Measurements from ENCODE around the gene PTPRE.
A peak's percentile ranks its signal among the peaks of the same experiment; 100 is the strongest.

DNA sequence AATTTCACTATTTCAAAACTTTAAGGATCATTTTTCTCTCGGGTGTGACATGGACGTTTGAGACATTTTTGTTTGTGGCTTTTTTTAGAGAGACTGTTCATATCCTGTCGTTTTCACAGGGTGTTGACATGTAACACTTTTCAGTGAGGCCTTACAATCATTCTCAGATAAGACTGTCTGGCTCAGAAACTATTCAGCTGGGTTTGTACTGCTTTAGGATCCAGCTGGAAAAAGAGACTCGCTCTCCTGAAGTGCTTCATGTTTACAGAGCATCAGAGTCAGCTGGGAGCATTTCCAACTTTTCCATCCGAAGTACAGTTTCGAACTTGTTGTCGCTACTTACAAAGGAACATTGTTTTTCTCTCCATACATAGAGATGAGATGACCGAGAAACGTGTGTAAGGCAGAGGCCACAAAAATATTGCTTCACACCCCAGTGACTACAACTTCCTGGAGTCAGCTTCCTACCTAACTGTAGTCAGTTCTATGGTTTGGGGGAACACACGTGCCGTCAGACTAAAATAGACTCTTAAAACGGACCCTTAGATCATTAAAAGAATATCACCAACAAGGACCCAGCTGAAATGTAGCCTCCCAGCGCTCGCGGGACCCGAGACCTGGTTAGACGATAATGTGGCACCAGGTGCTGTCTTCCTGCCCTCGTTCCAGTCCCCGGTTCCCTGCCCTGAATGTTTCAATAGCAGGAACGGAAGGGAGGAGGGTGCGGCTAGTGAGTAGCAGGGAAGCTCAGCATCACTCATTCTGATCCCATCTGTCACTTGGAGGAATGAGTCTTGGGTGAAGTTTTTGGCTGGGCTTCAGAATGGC is 141.3 kb downstream of the PTPRE start:
- TF ChIP-seq POLR2A (IDR thresholded peaks at IDR 0.05; ENCODE audit: extremely low read depth, insufficient read length): peak; percentile 24
- TF ChIP-seq, protein P1, sequence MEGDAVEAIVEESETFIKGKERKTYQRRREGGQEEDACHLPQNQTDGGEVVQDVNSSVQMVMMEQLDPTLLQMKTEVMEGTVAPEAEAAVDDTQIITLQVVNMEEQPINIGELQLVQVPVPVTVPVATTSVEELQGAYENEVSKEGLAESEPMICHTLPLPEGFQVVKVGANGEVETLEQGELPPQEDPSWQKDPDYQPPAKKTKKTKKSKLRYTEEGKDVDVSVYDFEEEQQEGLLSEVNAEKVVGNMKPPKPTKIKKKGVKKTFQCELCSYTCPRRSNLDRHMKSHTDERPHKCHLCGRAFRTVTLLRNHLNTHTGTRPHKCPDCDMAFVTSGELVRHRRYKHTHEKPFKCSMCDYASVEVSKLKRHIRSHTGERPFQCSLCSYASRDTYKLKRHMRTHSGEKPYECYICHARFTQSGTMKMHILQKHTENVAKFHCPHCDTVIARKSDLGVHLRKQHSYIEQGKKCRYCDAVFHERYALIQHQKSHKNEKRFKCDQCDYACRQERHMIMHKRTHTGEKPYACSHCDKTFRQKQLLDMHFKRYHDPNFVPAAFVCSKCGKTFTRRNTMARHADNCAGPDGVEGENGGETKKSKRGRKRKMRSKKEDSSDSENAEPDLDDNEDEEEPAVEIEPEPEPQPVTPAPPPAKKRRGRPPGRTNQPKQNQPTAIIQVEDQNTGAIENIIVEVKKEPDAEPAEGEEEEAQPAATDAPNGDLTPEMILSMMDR (IDR thresholded peaks at IDR 0.05; ENCODE audit: low read depth, low read length): no peak
- TF ChIP-seq, protein P2, sequence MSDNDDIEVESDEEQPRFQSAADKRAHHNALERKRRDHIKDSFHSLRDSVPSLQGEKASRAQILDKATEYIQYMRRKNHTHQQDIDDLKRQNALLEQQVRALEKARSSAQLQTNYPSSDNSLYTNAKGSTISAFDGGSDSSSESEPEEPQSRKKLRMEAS (IDR thresholded peaks at IDR 0.05; ENCODE audit: low read depth, low read length): peak; percentile 94
